ENCODE measurements around the gene COQ2. TPM values are rescaled to one million over a fixed set of nuclear protein-coding genes. Genes with fewer than 3 reads are reported as not detected.

The COQ2 gene
- total and polyA plus RNA-seq, 5 donors from 2014 or later = 3.9 to 8.8 (median 7.9) TPM

- Mint-ChIP-seq H3K27me3 (peaks cover 5% of the 10 kb centered on the region), H3K9me3 (no peaks in the 10 kb centered on the region), H3K36me3 (peaks cover 34% of the 10 kb centered on the region), H3K27ac (no peak overlapping the region), H3K4me1 (peaks cover 2 to 6% (median 4%) of the 10 kb centered on the region in 4 donors), H3K4me3 (no peak overlapping the region)
- H3K27me3 ChIP-seq (ENCODE audit: control insufficient read depth, insufficient read depth, low read length) = no peaks in the 10 kb centered on the region
- H3K36me3 ChIP-seq (ENCODE audit: control insufficient read depth, insufficient read depth, low read length) = peaks cover 9% of the 10 kb centered on the region
- no peak overlapping the region for H3K27ac ChIP-seq (ENCODE audit: insufficient read depth, low read length, poor library complexity, severe bottlenecking)
- DNase-seq (no peak), ATAC-seq (ENCODE audit: low read depth in 2 of 2) (no peak)
- no peak overlapping the region for H3K4me3 ChIP-seq (ENCODE audit: low read depth, low read length)
- no peaks in the 10 kb centered on the region for H3K9me3 ChIP-seq (ENCODE audit: control insufficient read depth in 2 of 2, low read length in 2 of 2)
- peaks cover 5% of the 10 kb centered on the region for H3K4me1 ChIP-seq (ENCODE audit: control insufficient read depth, insufficient read depth, low read length, poor library complexity, severe bottlenecking)
Measured at GRCh38 chr4:83267121-83267829, 17.3 kb downstream of the COQ2 start.

DNA sequence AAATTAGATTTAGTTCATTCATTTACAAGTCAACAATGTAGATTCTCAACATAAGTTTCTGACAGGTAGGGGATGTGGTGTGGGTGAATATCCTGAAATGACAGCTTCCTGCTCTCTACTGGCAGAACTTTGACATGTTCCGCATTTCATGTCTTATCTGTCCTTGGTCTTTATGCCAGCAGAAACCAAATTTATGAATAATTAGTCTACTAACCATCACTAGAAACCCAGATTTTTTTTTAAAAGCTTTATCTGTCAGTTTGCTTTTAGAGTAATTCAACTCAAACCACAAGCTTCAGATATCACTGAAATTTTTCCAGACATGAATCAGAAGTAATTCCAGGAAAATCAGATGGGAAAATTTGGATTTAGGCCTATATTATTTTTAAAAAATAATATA is 17.9 kb downstream of the COQ2 start:
- Histone ChIP-seq H3K4me1 (ENCODE audit: control insufficient read depth, insufficient read depth, low read length, poor library complexity, severe bottlenecking) (peaks cover 5% of the 10 kb centered on the region), H3K27me3 (ENCODE audit: control insufficient read depth, insufficient read depth, low read length) (no peaks in the 10 kb centered on the region), H3K27ac (ENCODE audit: insufficient read depth, low read length, poor library complexity, severe bottlenecking) (no peak overlapping the region), H3K4me3 (ENCODE audit: low read depth, low read length) (no peak overlapping the region), H3K9me3 (ENCODE audit: control insufficient read depth in 2 of 2, low read length in 2 of 2) (no peaks in the 10 kb centered on the region), H3K36me3 (ENCODE audit: control insufficient read depth, insufficient read depth, low read length) (peaks cover 9% of the 10 kb centered on the region)
- DNase-seq (peak in 2 of 3 donors; percentile 46 to 69), ATAC-seq (ENCODE audit: low read depth in 2 of 2) (peak; percentile 73 to 75)
- peaks cover 38% of the 10 kb centered on the region for H3K36me3 Mint-ChIP-seq
- H3K9me3 Mint-ChIP-seq = no peaks in the 10 kb centered on the region
- H3K27ac Mint-ChIP-seq = no peak overlapping the region
- peak overlapping the region in 1 of 4 donors; percentile 73 for H3K4me3 Mint-ChIP-seq
- peaks cover 5% of the 10 kb centered on the region for H3K27me3 Mint-ChIP-seq
- peaks cover 2 to 6% (median 4%) of the 10 kb centered on the region in 4 donors for H3K4me1 Mint-ChIP-seq

- peaks cover 5 to 11% (median 8%) of the 10 kb centered on the region in 4 donors for H3K4me1 Mint-ChIP-seq
- H3K36me3 Mint-ChIP-seq = peaks cover 25% of the 10 kb centered on the region
- Histone ChIP-seq H3K27me3 (ENCODE audit: control insufficient read depth, insufficient read depth, low read length) (no peaks in the 10 kb centered on the region), H3K9me3 (ENCODE audit: control insufficient read depth in 2 of 2, low read length in 2 of 2) (no peaks in the 10 kb centered on the region), H3K27ac (ENCODE audit: insufficient read depth, low read length, poor library complexity, severe bottlenecking) (no peak overlapping the region), H3K4me1 (ENCODE audit: control insufficient read depth, insufficient read depth, low read length, poor library complexity, severe bottlenecking) (peaks cover 9% of the 10 kb centered on the region), H3K36me3 (ENCODE audit: control insufficient read depth, insufficient read depth, low read length) (peaks cover 2% of the 10 kb centered on the region), H3K4me3 (ENCODE audit: low read depth, low read length) (no peak overlapping the region)
- no peak for DNase-seq
- H3K27ac Mint-ChIP-seq = no peak overlapping the region
- no peaks in the 10 kb centered on the region for H3K27me3 Mint-ChIP-seq
- no peak overlapping the region for H3K4me3 Mint-ChIP-seq
- H3K9me3 Mint-ChIP-seq = no peaks in the 10 kb centered on the region
- no peak for ATAC-seq (ENCODE audit: low read depth in 2 of 2)
Measured at GRCh38 chr4:83263106-83263505, 21.5 kb downstream of the COQ2 start.

GRCh38 chr4:83262682-83263081 is 21.9 kb downstream of the COQ2 start:
- Mint-ChIP-seq H3K27me3 (no peaks in the 10 kb centered on the region), H3K4me3 (no peak overlapping the region), H3K27ac (no peak overlapping the region), H3K36me3 (peaks cover 29% of the 10 kb centered on the region), H3K9me3 (no peaks in the 10 kb centered on the region), H3K4me1 (peaks cover 5 to 11% (median 8%) of the 10 kb centered on the region in 4 donors)
- H3K27me3 ChIP-seq (ENCODE audit: control insufficient read depth, insufficient read depth, low read length) = no peaks in the 10 kb centered on the region
- H3K9me3 ChIP-seq (ENCODE audit: control insufficient read depth in 2 of 2, low read length in 2 of 2) = no peaks in the 10 kb centered on the region
- no peak overlapping the region for H3K4me3 ChIP-seq (ENCODE audit: low read depth, low read length)
- ATAC-seq (ENCODE audit: low read depth in 2 of 2) (no peak), DNase-seq (no peak)
- peaks cover 9% of the 10 kb centered on the region for H3K4me1 ChIP-seq (ENCODE audit: control insufficient read depth, insufficient read depth, low read length, poor library complexity, severe bottlenecking)
- no peak overlapping the region for H3K27ac ChIP-seq (ENCODE audit: insufficient read depth, low read length, poor library complexity, severe bottlenecking)
- peaks cover 2% of the 10 kb centered on the region for H3K36me3 ChIP-seq (ENCODE audit: control insufficient read depth, insufficient read depth, low read length)

DNA sequence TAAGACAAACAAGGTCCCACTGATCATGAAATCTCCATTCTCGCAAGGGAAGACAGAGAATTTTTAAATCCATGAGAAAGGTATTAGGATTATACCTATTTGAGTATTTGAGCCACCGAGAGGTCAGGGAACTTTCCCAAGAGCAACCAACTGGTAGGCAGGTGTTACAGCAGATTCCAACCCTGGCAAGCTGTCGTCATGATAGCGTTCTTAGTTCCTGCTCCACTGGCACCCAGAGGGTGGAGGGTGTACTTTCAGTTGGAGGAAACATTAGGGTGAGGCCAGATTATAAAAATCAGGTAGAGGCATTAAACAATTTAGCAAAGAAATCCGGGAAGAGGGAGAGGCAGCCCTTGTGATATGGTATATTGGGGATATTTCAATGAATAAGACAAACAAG is 23.3 kb downstream of the COQ2 start:
- no peaks in the 10 kb centered on the region for H3K9me3 ChIP-seq (ENCODE audit: control insufficient read depth in 2 of 2, low read length in 2 of 2)
- H3K27me3 ChIP-seq (ENCODE audit: control insufficient read depth, insufficient read depth, low read length) = no peaks in the 10 kb centered on the region
- no peak overlapping the region for H3K4me3 Mint-ChIP-seq
- peaks cover 4% of the 10 kb centered on the region for H3K4me1 ChIP-seq (ENCODE audit: control insufficient read depth, insufficient read depth, low read length, poor library complexity, severe bottlenecking)
- H3K27ac Mint-ChIP-seq = no peak overlapping the region
- peaks cover 32% of the 10 kb centered on the region for H3K36me3 Mint-ChIP-seq
- H3K27ac ChIP-seq (ENCODE audit: insufficient read depth, low read length, poor library complexity, severe bottlenecking) = no peak overlapping the region
- no peaks in the 10 kb centered on the region for H3K9me3 Mint-ChIP-seq
- DNase-seq = no peak
- peaks cover 0 to 9% (median 3%) of the 10 kb centered on the region in 4 donors for H3K4me1 Mint-ChIP-seq
- no peak overlapping the region for H3K4me3 ChIP-seq (ENCODE audit: low read depth, low read length)
- no peaks in the 10 kb centered on the region for H3K27me3 Mint-ChIP-seq
- no peak for ATAC-seq (ENCODE audit: low read depth in 2 of 2)
- H3K36me3 ChIP-seq (ENCODE audit: control insufficient read depth, insufficient read depth, low read length) = peaks cover 2% of the 10 kb centered on the region

DNA sequence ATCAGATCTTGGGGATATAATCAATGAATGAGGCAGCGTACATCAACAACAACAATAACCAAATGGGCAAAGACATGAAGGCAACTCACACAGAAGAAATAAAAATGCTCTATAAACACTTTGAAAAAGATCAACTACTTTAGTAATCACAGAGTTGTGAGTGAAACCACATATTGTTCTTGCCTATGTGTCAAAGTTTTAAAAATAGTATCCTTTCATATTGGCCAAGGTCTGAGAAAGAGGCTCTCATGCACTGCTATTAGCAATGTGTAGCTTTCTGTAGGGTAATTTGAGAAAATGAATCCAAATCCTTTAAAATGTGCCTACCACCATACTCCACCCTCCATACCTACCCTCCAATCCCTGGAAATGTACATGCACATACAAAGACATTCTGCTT is 25.0 kb downstream of the COQ2 start:
- no peak overlapping the region for H3K4me3 Mint-ChIP-seq
- Histone ChIP-seq H3K36me3 (ENCODE audit: control insufficient read depth, insufficient read depth, low read length) (peaks cover 2% of the 10 kb centered on the region), H3K4me1 (ENCODE audit: control insufficient read depth, insufficient read depth, low read length, poor library complexity, severe bottlenecking) (peaks cover 4% of the 10 kb centered on the region), H3K27ac (ENCODE audit: insufficient read depth, low read length, poor library complexity, severe bottlenecking) (no peak overlapping the region), H3K27me3 (ENCODE audit: control insufficient read depth, insufficient read depth, low read length) (no peaks in the 10 kb centered on the region), H3K9me3 (ENCODE audit: control insufficient read depth in 2 of 2, low read length in 2 of 2) (no peaks in the 10 kb centered on the region), H3K4me3 (ENCODE audit: low read depth, low read length) (no peak overlapping the region)
- H3K36me3 Mint-ChIP-seq = peaks cover 27% of the 10 kb centered on the region
- peaks cover 0 to 9% (median 3%) of the 10 kb centered on the region in 4 donors for H3K4me1 Mint-ChIP-seq
- ATAC-seq (ENCODE audit: low read depth in 2 of 2) = no peak
- H3K27me3 Mint-ChIP-seq = no peaks in the 10 kb centered on the region
- no peak for DNase-seq
- H3K27ac Mint-ChIP-seq = no peak overlapping the region
- no peaks in the 10 kb centered on the region for H3K9me3 Mint-ChIP-seq

- H3K4me1 ChIP-seq (ENCODE audit: control insufficient read depth, insufficient read depth, low read length, poor library complexity, severe bottlenecking) = peaks cover 4% of the 10 kb centered on the region
- no peak overlapping the region for H3K4me3 Mint-ChIP-seq
- H3K36me3 Mint-ChIP-seq = peaks cover 27% of the 10 kb centered on the region
Measured at GRCh38 chr4:83258461-83258860, 26.1 kb downstream of the COQ2 start.

GRCh38 chr4:83257811-83258210 is 26.8 kb downstream of the COQ2 start:
- H3K4me1 Mint-ChIP-seq = peaks cover under 1 to 13% (median 5%) of the 10 kb centered on the region in 4 donors
- H3K4me3 Mint-ChIP-seq = no peak overlapping the region
- peaks cover 3% of the 10 kb centered on the region for H3K27me3 Mint-ChIP-seq
- Histone ChIP-seq H3K4me1 (ENCODE audit: control insufficient read depth, insufficient read depth, low read length, poor library complexity, severe bottlenecking) (peaks cover 8% of the 10 kb centered on the region), H3K27ac (ENCODE audit: insufficient read depth, low read length, poor library complexity, severe bottlenecking) (no peak overlapping the region), H3K36me3 (ENCODE audit: control insufficient read depth, insufficient read depth, low read length) (no peaks in the 10 kb centered on the region), H3K27me3 (ENCODE audit: control insufficient read depth, insufficient read depth, low read length) (no peaks in the 10 kb centered on the region), H3K4me3 (ENCODE audit: low read depth, low read length) (no peak overlapping the region), H3K9me3 (ENCODE audit: control insufficient read depth in 2 of 2, low read length in 2 of 2) (no peaks in the 10 kb centered on the region)
- DNase-seq (no peak), ATAC-seq (ENCODE audit: low read depth in 2 of 2) (no peak)
- peaks cover 22% of the 10 kb centered on the region for H3K36me3 Mint-ChIP-seq
- peak overlapping the region in 1 of 3 donors; percentile 75 for H3K27ac Mint-ChIP-seq
- no peaks in the 10 kb centered on the region for H3K9me3 Mint-ChIP-seq

More at GRCh38 chr4:83258461-83258860, 26.1 kb downstream of the COQ2 start:
- Histone ChIP-seq H3K9me3 (ENCODE audit: control insufficient read depth in 2 of 2, low read length in 2 of 2) (no peaks in the 10 kb centered on the region), H3K27ac (ENCODE audit: insufficient read depth, low read length, poor library complexity, severe bottlenecking) (no peak overlapping the region), H3K4me3 (ENCODE audit: low read depth, low read length) (no peak overlapping the region), H3K27me3 (ENCODE audit: control insufficient read depth, insufficient read depth, low read length) (no peaks in the 10 kb centered on the region), H3K36me3 (ENCODE audit: control insufficient read depth, insufficient read depth, low read length) (no peaks in the 10 kb centered on the region)
- ATAC-seq (ENCODE audit: low read depth in 2 of 2) = no peak
- H3K4me1 Mint-ChIP-seq = peaks cover 0 to 9% (median 3%) of the 10 kb centered on the region in 4 donors
- H3K27ac Mint-ChIP-seq = no peak overlapping the region
- no peak for DNase-seq
- H3K27me3 Mint-ChIP-seq = no peaks in the 10 kb centered on the region
- no peaks in the 10 kb centered on the region for H3K9me3 Mint-ChIP-seq
